OCI-LY1 (cell line): ENCODE data around the gene HERPUD1.

ENCODE experiments used
- H2AFZ ChIP-seq: fragments of 200-600 bp; sonication (generic), shearing (Covaris generic); 2 replicates; pipeline ENCODE4 v1.6.0; 2014; ENCODE audit warnings: antibody characterized with exemption, mild to moderate bottlenecking, low read length
- H3F3A ChIP-seq: fragments of 200-600 bp; sonication (generic), shearing (Covaris generic); 2 replicates; pipeline ENCODE4 v1.6.0; 2014; ENCODE audit warnings: mild to moderate bottlenecking, antibody characterized with exemption, low read length, moderate library complexity; ENCODE audit not compliant: insufficient read depth
- H3K27ac ChIP-seq: fragments of 200-600 bp; sonication (generic); 2 replicates; pipeline ENCODE4 v1.5.1; 2014; ENCODE audit warnings: low read length, mixed run types, mild to moderate bottlenecking, low read depth; ENCODE audit not compliant: poor library complexity, severe bottlenecking
- H3K27me3 ChIP-seq: fragments of 200-600 bp; sonication (generic); 2 replicates; pipeline ENCODE4 v1.6.0; 2014; ENCODE audit warnings: antibody characterized with exemption, mild to moderate bottlenecking, low read length, moderate library complexity; ENCODE audit not compliant: insufficient read depth
- H3K36me3 ChIP-seq: fragments of 200-600 bp; sonication (generic); 2 replicates; pipeline ENCODE4 v1.6.1; 2014; ENCODE audit warnings: mild to moderate bottlenecking, antibody characterized with exemption, low read length, moderate library complexity, mixed read lengths; ENCODE audit not compliant: insufficient read depth
- H3K4me1 ChIP-seq: fragments of 200-600 bp; sonication (generic); 2 replicates; pipeline ENCODE4 v1.5.1; 2014; ENCODE audit warnings: mild to moderate bottlenecking, low read length, moderate library complexity; ENCODE audit not compliant: insufficient read depth, severe bottlenecking
- H3K4me2 ChIP-seq: fragments of 200-600 bp; sonication (generic), shearing (Covaris generic); 2 replicates; pipeline ENCODE4 v1.6.1; 2014; ENCODE audit warnings: low read length
- H3K4me3 ChIP-seq: fragments of 200-600 bp; sonication (generic); 2 replicates; pipeline ENCODE4 v1.5.1; 2014; ENCODE audit warnings: low read length, low read depth, mild to moderate bottlenecking, mixed read lengths; ENCODE audit not compliant: poor library complexity, severe bottlenecking
- H3K79me2 ChIP-seq: fragments of 200-600 bp; shearing (Covaris generic); 2 replicates; pipeline ENCODE4 v1.6.1; 2016; ENCODE audit warnings: mixed run types, low read length, mixed read lengths; ENCODE audit not compliant: insufficient read depth
- H3K9ac ChIP-seq: fragments of 200-600 bp; sonication (generic), shearing (Covaris generic); 2 replicates; pipeline ENCODE4 v1.6.1; 2014; ENCODE audit warnings: mild to moderate bottlenecking, low read length, mixed read lengths
- H3K9me2 ChIP-seq: fragments of 200-600 bp; sonication (generic), shearing (Covaris generic); 2 replicates; pipeline ENCODE4 v1.6.1; 2014; ENCODE audit warnings: low read depth, mild to moderate bottlenecking, low read length, mixed read lengths
- H3K9me3 ChIP-seq: fragments of 200-600 bp; shearing (Covaris generic); 2 replicates; pipeline ENCODE4 v1.6.1; 2014; ENCODE audit warnings: low read length, mixed read lengths
- H4K20me1 ChIP-seq: fragments of 200-600 bp; sonication (generic), shearing (Covaris generic); 2 replicates; pipeline ENCODE4 v1.6.0; 2016; ENCODE audit warnings: mild to moderate bottlenecking, low read length; ENCODE audit not compliant: insufficient read depth
- CTCF ChIP-seq: fragments of 200-600 bp; sonication (generic), shearing (Covaris generic); IDR thresholded peaks from 2 replicates; pipeline ENCODE4 v1.5.1; 2017; ENCODE audit warnings: mild to moderate bottlenecking, antibody characterized with exemption, low read length, moderate library complexity, mixed read lengths
- EZH2 ChIP-seq: fragments of 200-600 bp; sonication (generic), shearing (Covaris generic); IDR thresholded peaks from 2 replicates; pipeline ENCODE4 v1.8.0; 2017; ENCODE audit warnings: borderline replicate concordance, mixed run types, mild to moderate bottlenecking, antibody characterized with exemption, low read length, moderate library complexity, mixed read lengths

HERPUD1 gene

GRCh38 chr16:56897026-56897799 is 34.7 kb upstream of the HERPUD1 start:
- H3K27me3 ChIP-seq: 0 out of 2 replicates have a peak, but pooled peaks cover 5% of the 10 kb centered on the region
- no peak overlapping the region for H2AFZ ChIP-seq
- H3K36me3 ChIP-seq: no peaks in the 10 kb centered on the region
- H3K4me1 ChIP-seq: no peaks in the 10 kb centered on the region
- H3K4me3 ChIP-seq: no peak overlapping the region
- H3K4me2 ChIP-seq: no peak overlapping the region
- TF ChIP-seq CTCF (no peak), EZH2 (no peak)
- H4K20me1 ChIP-seq: no peaks in the 10 kb centered on the region
- H3K9ac ChIP-seq: no peak overlapping the region
- H3K27ac ChIP-seq: no peak overlapping the region
- no peaks in the 10 kb centered on the region for H3K79me2 ChIP-seq
- H3K9me3 ChIP-seq: no peaks in the 10 kb centered on the region
- H3F3A ChIP-seq: no peaks in the 10 kb centered on the region
- H3K9me2 ChIP-seq: no peaks in the 10 kb centered on the region

DNA sequence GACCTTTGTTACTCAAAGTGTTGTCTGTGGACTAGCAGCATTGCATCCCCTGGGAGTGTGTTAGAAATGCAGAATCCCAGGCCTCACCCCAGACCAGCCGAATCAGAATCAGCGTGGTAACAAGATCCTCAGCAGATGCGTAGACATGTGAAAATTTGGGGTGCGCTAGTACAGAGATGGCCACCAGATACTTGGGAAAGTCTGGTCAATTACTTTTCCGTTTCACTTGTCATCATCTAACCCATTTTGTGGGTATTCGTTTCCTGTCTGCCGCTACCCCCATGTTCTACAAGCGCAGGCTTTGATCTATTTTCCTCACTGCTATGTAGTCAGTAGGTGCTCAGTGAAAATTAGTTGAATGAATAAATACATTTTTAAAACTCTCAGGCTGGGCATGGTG is 33.1 kb upstream of the HERPUD1 start:
- no peaks in the 10 kb centered on the region for H3K9me2 ChIP-seq

DNA sequence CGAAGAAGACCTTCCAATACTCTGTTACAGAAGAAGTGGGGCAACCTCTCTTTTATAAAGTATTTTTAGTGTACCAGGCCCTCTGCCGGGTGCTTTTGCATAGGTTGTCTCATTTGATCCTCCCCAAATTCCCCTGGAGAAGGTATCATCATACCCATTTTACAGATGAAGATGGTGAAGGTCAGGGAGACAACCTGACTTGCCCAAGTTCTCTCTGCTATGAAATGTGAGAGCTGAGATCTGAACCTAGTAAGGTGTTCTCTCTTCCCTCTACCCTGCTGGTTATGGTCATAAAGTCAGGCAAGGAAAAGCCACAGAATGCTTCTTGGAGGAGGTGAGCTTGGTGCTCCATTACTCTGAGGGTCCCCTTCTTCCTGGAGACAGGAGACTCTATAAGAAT is 28.1 kb upstream of the HERPUD1 start:
- Histone ChIP-seq H4K20me1 (no peaks in the 10 kb centered on the region), H3F3A (no peaks in the 10 kb centered on the region), H3K4me3 (no peak overlapping the region), H3K36me3 (no peaks in the 10 kb centered on the region), H3K79me2 (no peaks in the 10 kb centered on the region), H3K9me3 (no peaks in the 10 kb centered on the region), H3K4me1 (no peaks in the 10 kb centered on the region), H3K9me2 (no peaks in the 10 kb centered on the region), H3K9ac (no peak overlapping the region), H3K27ac (no peak overlapping the region), H2AFZ (no peak overlapping the region), H3K27me3 (peaks cover 5% of the 10 kb centered on the region; the same call in 1 of the 2 replicates), H3K4me2 (no peak overlapping the region)
- TF ChIP-seq EZH2 (no peak), CTCF (no peak)

More for the DNA sequence above, 33.1 kb upstream of the HERPUD1 start:
- no peaks in the 10 kb centered on the region for H3F3A ChIP-seq
- no peaks in the 10 kb centered on the region for H3K36me3 ChIP-seq
- no peaks in the 10 kb centered on the region for H3K4me1 ChIP-seq
- H3K27ac ChIP-seq: no peak overlapping the region
- H2AFZ ChIP-seq: no peak overlapping the region
- H3K79me2 ChIP-seq: no peaks in the 10 kb centered on the region
- no peak for TF ChIP-seq CTCF
- TF ChIP-seq EZH2: no peak
- no peaks in the 10 kb centered on the region for H4K20me1 ChIP-seq
- no peak overlapping the region for H3K9ac ChIP-seq
- no peak overlapping the region for H3K4me2 ChIP-seq
- H3K4me3 ChIP-seq: no peak overlapping the region
- H3K27me3 ChIP-seq: peaks cover 5% of the 10 kb centered on the region; the same call in 1 of the 2 replicates
- H3K9me3 ChIP-seq: no peaks in the 10 kb centered on the region
